Measurements from ENCODE around the gene BCAR3.

The BCAR3 gene

DNA sequence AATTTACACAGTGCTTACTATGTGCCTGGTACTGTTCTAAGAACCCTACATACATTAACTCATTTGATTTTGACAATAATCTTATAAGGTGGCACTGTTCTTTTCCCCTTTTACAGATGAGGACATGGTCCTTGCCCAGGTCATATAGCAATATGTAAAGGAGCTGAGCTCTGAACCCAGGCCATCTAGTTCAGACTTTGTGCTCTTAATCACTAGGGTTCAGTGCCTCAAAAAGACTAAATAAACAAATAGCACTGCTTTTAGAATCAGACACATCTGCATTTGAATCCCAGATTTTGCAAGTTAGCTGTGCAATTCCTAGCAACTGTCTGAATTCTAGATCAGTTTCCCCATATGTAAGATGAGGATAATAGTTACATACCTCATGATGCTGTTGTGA, 8.7 kb upstream of the BCAR3 start:
- in situ Hi-C loops (cut with HindIII; ENCODE audit: low sequenced_read_pairs): no loop called here

DNA sequence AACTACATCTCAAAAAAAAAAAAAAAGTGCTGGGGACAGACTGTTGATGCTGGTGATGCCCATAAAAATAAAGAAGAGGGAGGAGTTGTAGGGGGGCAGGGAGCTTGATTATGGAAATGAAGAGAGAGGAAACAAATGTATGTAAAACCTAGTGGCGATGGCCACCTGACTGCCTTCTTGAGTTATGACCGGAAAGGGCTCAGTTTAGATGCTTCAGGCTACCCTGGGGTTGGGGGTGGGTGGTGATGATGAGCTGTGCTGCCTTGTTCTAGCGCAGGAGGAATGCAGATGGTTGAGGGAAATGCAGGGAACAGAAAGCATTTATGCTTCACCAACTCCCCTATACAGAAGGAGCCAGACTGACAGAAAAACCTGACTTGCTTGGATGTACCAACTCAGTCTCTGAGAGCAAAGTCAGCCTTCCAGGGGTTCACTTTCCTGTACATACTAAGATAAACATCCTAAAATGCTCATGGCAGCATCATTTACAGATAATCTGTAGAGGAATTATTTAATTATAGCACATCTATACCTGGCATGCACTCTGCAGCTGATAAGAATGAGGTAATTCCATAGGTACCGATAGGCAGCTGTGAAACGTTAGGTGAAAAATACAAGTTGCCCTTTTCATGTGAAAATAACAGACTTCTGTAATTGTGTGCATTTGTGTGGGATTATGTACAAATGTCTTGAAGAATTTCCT, 8.0 kb upstream of the BCAR3 start:
- in situ Hi-C loops (cut with HindIII; ENCODE audit: low sequenced_read_pairs): loop anchor here (5.0 kb wide), 1 partner anchor 48 kb away; no protein-coding TSS in a partner anchor

DNA sequence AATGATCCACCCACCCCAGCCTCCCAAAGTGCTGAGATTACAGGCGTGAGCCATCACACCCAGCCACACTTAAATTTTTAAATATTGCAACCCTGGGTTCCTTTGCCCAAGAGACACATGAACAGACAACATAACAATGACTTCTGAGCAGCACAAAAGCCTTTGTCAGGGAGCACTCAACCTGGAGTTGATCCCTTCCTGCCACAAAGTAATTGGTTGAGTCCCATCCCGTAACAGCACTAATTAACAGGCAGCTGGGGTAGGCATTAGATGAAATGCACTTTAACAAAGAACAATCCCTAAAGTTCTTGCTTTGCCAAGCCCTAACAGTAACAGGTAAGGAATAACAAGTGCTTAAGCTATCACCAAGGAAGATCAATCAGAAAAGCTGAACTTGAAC, 5.9 kb upstream of the BCAR3 start:
- in situ Hi-C loops (cut with HindIII; ENCODE audit: low sequenced_read_pairs): loop anchor here (5.0 kb wide), 1 partner anchor 50 kb away; no protein-coding TSS in a partner anchor

DNA sequence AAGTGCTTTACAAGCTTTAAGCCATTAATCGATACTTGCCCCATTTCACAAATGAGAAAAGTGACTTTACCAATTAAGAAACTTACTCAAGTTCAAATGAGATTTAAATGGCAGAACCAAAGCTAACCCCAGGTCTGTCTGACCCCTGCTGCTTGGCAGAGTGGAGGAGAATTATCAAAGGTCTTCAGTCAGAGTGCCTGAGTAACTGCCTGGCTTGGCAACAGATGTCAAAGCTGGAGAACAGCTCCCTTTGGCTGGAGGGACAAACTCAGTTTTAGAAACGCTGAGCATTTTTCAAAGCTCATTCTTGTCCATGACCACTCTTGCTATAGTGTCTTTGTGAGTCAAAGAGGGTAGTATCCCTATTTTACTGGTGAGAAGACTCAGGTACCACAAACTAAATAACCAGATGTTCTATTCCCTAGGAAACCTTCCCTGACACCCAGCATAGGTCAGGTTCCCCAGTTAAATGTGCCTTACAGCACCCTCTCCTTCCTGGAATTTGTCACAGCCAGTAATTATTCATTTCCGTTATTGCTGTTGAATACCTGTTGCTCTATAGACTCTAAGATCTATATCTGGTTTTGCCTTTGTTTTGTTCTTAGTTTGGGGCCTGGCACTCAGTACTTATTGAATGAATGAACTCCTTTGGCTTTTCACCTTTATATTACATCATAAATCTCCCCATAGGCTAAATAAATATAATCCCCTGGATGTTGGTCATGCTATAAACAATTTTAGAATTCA, 5.0 kb upstream of the BCAR3 start:
- in situ Hi-C loops (cut with HindIII; ENCODE audit: low sequenced_read_pairs): loop anchor here (5.0 kb wide), 1 partner anchor 51 kb away; no protein-coding TSS in a partner anchor

DNA sequence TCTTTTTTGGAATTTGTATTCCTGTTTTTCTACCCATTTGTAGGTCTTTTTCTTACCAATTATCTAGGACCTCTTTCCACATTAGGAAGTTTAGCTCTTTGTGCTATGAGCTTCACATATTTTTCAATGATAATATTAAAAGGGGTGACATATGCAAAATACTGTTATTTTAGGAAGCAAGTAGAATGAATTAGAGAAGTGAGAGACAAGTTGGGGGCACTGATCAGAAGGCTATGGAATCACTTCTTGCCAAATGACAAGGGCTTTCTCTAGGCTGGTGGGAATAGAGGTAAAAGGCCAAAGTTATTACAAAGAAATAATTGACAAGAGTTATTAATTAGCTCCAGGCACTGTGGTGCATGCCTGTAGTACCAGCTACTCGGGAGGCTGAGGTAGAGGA, 4.3 kb upstream of the BCAR3 start:
- in situ Hi-C loops (cut with HindIII; ENCODE audit: low sequenced_read_pairs): loop anchor here (5.0 kb wide), 1 partner anchor 51 kb away; no protein-coding TSS in a partner anchor

DNA sequence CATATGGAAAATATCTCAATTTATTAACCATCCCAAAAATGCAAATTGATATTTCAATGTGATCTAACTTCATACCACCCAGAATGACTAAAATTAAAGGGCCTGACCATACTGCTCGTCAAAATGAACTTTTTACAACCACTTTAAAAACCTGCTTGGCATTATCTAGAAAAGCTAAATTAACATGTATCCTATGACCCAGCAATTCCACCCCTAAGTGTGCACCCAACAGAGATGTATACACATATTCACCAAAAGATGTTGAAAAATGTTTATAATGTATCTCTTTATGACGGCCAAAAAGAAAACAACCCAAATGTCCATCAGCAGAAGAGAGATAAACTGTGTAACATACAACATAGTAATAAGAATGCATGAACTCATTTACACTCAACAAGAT, 1.6 kb upstream of the BCAR3 start:
- in situ Hi-C loops (cut with HindIII; ENCODE audit: low sequenced_read_pairs): no loop called here

DNA sequence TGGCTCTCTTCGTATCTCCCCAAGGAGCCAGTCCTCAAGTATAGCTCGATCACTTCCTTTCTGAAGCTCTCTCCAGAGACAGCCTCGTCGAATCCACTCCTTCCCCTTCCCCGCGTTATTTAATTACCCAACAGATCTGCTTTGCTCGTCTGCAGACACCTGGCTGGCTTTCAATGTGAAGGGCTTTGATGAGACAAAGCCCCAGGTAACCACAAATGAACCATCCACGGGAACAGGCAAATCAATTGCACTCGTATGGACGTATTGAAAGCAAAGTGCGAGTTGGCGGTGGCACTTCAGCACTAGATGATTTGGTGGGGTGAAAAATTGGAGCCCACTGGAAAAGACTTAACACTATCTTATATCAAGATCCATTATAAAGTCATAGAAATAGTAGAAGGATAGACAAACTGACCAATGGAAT, 364 bp upstream of the BCAR3 start:
- in situ Hi-C loops (cut with HindIII; ENCODE audit: low sequenced_read_pairs): no loop called here

DNA sequence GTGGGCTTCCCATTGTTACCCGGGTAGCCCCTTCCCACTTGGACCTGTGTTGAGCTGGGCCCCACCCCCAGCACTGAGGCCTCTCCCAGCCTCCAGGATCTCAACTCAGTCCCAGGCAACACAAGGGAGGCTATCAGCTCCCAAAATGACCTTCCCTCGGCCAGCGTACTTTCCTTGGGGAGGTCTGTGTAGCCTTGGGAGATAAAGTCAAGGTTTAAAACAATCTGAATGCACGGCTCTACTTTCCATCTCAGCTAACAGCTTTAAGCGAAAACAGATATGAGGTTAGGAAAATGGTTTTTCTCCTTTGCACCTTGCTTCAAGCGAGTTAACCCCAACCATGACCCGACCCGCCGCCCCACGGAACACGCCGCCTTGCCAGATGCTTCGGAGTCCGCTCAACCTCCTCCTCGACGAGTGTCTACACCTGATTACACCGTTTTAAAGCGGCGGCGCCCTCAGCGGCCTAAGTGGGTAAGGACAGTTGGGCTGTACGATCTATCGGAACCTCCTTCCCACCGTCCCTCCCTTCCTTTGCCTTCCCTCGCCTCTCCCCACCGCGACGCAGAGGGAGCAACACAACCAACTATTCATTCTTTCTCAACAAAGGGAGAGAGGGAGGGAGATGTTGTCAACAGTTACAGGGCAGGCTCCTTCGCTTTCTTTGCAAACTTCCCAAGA, 1.1 kb downstream of the BCAR3 start:
- in situ Hi-C loops (cut with HindIII; ENCODE audit: low sequenced_read_pairs): no loop called here

DNA sequence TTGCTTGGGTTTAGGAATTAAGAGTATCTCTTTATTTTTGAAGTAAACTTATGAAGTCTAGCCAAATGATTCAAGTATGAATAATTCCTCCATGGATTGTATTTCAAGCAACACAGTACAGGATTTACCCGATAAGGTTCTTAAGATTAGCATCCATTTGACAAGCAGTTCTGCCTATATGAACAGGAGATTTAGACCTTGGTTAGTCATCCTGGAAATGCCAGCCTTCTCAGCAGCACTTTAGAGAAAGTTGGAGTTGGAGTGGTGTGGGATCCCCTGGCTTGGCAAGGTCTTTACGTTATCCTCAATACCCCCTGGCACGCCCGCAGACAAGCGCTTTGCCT, 1.6 kb downstream of the BCAR3 start:
- in situ Hi-C loops (cut with HindIII; ENCODE audit: low sequenced_read_pairs): no loop called here

DNA sequence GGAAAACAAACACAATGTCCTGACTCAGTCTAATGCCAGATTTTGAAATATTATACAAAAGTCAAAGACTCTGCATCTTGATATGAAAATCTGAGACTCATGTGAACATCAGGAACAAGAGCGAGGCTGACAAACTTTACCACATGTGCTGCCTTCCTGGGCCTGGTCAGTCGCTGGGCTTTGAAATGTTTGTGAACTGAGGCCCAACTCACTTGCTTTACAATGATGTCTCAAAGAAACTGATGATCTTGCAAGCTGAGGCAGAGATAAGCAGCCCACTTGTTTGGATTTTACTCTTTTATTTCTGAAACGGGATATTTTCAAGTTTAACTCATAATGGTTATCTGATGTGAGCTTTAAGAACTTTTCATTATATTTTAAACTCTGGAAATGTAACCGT, 2.1 kb downstream of the BCAR3 start:
- in situ Hi-C loops (cut with HindIII; ENCODE audit: low sequenced_read_pairs): loop anchor here (10.0 kb wide), 1 partner anchor 135 kb away; no protein-coding TSS in a partner anchor

DNA sequence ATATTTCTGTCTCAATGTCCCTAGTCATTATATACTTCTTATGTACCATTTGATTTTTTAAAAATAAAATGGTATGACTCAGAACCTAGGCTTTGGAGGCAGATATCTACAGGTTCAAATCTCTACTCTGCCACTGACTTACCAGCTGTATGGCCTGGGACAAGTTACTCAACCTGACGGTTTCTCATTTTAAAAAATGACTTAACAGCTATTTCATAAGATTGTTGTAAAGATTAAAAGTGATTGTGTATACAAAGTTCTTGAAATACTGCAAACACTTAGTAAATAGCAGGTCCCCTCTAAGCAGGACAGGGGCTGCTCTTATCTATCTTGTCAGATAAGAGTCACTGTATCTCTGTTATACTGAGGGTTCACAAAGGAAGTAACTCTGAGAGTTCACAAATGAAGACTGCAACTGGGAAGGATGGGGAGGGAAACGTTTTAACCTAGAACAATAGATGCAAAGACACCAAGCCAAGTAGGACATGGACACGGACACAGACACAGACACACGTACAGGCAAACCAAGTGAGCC, 2.6 kb downstream of the BCAR3 start:
- in situ Hi-C loops (cut with HindIII; ENCODE audit: low sequenced_read_pairs): loop anchor here (10.0 kb wide), 1 partner anchor 136 kb away; no protein-coding TSS in a partner anchor

DNA sequence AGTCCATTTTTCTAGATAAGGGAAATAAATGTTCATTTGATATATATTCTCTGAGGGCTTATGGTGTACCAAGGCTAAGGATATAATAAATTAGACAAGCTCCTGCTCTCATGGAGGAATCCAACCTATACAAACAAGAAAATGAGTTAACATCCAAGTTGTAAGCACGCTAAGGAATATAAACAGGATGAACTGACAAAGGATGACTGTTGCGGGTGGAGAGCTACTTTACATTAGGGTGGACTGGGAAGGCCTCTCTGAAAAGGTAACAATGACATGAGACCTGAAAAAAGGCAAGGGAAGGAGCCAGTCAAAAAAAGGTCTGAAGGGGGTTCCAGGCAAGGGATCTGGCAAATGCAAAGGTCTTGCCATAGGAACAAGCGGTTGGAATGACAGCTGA, 3.1 kb downstream of the BCAR3 start:
- in situ Hi-C loops (cut with HindIII; ENCODE audit: low sequenced_read_pairs): loop anchor here (10.0 kb wide), 1 partner anchor 136 kb away; no protein-coding TSS in a partner anchor

DNA sequence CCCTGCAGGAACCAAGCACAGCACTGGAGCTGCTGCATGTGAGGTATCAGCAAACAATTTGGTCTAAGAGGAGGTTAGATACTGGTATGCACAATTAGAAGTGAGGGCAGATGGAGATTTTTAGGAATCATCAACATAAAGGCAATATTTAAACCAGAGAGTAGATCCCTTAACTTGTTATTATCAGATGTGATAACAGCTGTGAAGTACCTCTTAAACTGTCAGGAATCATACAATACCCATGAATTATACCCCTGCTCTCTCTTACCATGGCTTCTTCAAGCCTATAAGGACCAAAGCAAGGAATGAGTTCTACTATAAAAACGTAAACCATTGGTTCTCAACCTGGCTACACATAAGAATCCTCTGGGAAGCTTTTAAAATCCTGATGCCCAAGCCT, 3.9 kb downstream of the BCAR3 start:
- in situ Hi-C loops (cut with HindIII; ENCODE audit: low sequenced_read_pairs): loop anchor here (10.0 kb wide), 1 partner anchor 137 kb away; no protein-coding TSS in a partner anchor

DNA sequence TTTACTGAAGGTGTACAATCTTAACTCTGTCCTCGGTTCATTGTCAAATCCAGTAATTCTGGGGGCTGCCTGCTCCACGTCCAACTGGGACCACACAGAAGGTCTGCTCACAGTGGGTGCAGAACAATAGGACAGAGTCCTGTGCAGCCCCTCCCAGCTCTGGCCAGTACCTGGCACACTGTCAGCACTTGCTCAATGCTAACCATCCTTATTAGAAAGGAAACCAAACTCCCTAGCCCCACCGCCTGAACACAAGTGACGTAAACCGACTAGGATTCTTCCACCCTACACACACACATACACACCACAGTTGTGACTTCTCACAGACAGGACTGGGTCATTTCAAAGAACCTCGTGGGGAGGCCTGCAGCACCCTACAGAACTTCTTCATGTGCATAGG, 5.2 kb downstream of the BCAR3 start:
- in situ Hi-C loops (cut with HindIII; ENCODE audit: low sequenced_read_pairs): loop anchor here (10.0 kb wide), 1 partner anchor 138 kb away; no protein-coding TSS in a partner anchor

DNA sequence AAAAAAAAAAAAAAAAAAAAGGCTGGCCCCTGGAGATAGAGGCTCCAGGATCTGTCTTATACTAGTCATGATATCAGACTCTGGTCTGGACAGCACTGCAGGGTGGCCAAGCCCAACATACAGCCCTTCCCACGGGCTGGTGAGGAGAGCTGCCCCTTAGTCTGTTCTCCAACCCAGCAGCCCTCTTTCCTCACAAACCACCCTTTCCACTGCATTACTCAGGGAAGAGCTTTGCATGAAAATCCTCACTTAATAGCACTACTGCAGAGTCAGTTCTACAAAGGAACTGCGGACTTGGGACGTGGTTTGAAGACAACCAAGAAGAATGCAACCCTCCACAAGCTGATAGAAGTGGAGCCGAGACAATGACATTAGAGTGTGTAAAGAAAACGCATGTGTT, 5.7 kb downstream of the BCAR3 start:
- in situ Hi-C loops (cut with HindIII; ENCODE audit: low sequenced_read_pairs): loop anchor here (10.0 kb wide), 1 partner anchor 139 kb away; no protein-coding TSS in a partner anchor

DNA sequence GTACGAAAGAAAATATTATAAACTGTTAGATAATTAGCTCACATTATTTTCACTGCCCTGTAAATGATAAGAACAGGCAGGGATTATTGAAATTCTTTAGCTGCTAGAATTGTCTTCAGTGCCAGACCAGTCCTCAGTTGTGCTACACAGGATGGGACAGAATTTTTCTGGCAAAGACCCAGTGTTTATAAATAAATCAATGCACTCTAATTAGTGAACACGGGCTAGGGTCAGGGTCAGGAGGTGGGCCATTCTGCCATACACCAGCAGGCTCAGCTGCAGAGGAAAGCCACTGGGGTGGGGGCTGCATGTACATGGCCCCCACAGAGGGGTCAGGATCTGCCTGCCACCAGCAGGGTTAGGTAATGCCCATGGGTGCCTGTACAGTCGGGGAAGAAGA, 6.4 kb downstream of the BCAR3 start:
- in situ Hi-C loops (cut with HindIII; ENCODE audit: low sequenced_read_pairs): loop anchor here (10.0 kb wide), 1 partner anchor 140 kb away; no protein-coding TSS in a partner anchor

DNA sequence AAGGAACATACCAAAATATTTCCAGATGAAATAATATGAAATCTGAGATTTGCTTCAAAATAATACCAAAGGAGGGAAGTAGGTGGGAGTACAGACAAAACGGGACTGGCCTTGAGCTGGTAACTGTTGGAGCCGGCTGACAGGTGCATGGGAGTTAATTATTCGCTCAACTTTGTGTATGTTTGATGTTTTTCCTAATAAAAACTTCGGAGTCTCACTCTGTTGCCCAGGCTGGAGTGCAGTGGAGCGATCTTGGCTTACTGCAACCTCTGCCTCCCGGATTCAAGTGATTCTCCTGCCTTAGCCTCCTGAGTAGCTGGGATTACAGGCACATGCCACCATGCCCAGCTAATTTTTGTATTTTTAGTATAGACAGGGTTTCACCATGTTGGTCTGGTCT, 7.6 kb downstream of the BCAR3 start:
- in situ Hi-C loops (cut with HindIII; ENCODE audit: low sequenced_read_pairs): loop anchor here (10.0 kb wide), 1 partner anchor 141 kb away; no protein-coding TSS in a partner anchor

DNA sequence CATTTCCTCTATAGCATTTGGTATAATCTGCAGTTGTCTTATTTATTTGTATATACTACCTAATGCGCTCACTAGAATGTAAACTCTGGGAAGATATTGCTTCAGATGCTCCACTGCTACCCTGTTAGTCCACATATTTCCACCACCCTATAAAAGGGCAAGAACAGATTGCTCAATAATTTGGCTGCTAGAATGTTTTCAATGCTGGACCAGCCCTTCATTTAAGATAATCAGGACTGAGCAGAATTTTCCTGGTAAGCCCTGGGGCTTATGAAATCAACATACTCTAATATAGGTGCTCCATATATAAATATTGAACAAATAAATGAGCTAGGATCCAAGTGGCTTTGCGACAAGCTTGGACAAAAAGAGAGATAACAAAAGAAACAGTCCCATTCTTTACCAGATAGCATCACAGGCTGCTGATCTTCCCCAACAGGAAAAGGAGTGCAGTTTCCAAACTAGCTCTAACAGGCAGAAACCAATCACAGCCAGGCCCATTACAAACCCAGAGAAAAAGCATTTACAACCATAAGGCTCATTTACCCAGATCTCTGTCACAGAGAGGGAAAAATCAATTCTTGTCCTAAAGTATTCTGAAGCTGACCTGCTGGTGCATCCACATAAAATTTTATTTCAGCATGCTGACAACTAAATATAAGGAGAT, 8.3 kb downstream of the BCAR3 start:
- in situ Hi-C loops (cut with HindIII; ENCODE audit: low sequenced_read_pairs): loop anchor here (10.0 kb wide), 1 partner anchor 142 kb away; no protein-coding TSS in a partner anchor

DNA sequence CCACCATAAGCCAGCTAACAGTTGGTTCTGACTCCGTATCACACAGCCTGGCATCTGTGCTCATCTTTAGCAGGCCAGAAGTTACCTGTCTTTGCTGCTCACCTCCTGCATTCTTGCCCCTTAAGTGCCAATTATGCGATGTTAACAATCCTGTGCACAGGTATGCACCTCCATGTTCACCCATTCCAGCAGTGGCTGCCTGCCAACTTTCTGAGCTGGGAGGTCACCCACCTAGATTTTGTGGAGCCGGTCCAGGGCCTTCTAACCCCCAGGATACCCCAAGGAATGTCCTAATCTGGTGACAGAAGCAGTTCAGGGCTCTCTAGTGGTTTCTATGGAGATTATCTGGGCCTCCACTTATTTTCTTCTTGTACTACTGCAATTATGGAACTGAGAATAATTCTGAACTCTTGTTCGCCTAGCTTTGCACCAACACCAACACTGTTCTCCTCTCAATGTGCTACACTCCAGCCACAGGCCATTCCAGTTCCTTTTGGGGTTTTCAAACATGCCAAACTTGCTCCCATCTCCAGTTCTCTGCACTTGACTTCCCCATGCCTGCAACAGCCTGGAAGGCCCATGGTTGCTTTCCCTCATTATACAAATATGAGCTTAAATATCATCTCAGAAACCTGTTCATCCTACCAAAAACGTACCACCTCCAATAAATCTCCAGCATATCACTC, 9.0 kb downstream of the BCAR3 start:
- in situ Hi-C loops (cut with HindIII; ENCODE audit: low sequenced_read_pairs): loop anchor here (10.0 kb wide), 1 partner anchor 142 kb away; no protein-coding TSS in a partner anchor

DNA sequence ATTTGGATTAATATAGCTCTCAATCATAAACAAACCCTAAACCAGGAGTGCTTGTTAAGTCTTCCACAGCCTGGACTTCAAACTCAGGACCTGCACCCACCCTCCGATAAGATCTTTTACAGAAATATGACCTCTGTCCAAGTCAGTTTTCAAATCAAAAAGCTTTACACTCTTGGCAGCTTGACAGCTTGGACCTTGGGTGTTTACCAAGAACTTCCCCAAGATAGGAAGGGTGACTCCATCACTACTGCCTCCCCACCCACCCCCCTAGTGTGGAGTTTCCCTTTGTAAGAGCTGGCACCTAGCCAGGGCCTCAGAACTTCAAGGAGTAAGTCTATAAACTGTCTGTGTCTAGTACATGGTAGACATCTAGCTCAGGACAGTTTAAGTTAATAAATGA, 9.6 kb downstream of the BCAR3 start:
- in situ Hi-C loops (cut with HindIII; ENCODE audit: low sequenced_read_pairs): loop anchor here (10.0 kb wide), 1 partner anchor 143 kb away; no protein-coding TSS in a partner anchor

Data from endothelial cell of hepatic sinusoid (primary cell).